ENCODE data around the gene CNNM4. TPM values are rescaled to one million over a fixed set of nuclear protein-coding genes. Genes with fewer than 3 reads are reported as not detected.

CNNM4 gene
- total RNA-seq, 1 experiment from 2014 or later = 28.3 TPM

GRCh38 chr2:96835830-96836229 is 75.1 kb downstream of the CNNM4 start:
- Histone ChIP-seq H3K4me3 (ENCODE audit: low read depth, low read length) (no peak overlapping the region), H3K27me3 (replicated peaks; ENCODE audit: control insufficient read depth, insufficient read depth, low read length) (no peaks in the 10 kb centered on the region), H3K4me1 (peaks cover 34% of the 10 kb centered on the region), H3K9me3 (no peaks in the 10 kb centered on the region), H3K36me3 (ENCODE audit: control insufficient read depth, insufficient read depth, low read length) (peaks cover 8% of the 10 kb centered on the region)
- H3K27ac Mint-ChIP-seq (ENCODE audit: unreplicated experiment) = no peak overlapping the region
- H3K36me3 Mint-ChIP-seq (ENCODE audit: insufficient read depth, unreplicated experiment) = peaks cover 77% of the 10 kb centered on the region
- intact Hi-C loops (cut with micrococcal nuclease; ENCODE audit: unreplicated experiment) = no loop called here
- no peaks in the 10 kb centered on the region for H3K9me3 Mint-ChIP-seq (ENCODE audit: unreplicated experiment)
- H3K4me3 Mint-ChIP-seq (ENCODE audit: unreplicated experiment) = no peak overlapping the region
- H3K4me1 Mint-ChIP-seq (ENCODE audit: low read depth, unreplicated experiment) = peaks cover 37% of the 10 kb centered on the region
- TF ChIP-seq, protein P1, sequence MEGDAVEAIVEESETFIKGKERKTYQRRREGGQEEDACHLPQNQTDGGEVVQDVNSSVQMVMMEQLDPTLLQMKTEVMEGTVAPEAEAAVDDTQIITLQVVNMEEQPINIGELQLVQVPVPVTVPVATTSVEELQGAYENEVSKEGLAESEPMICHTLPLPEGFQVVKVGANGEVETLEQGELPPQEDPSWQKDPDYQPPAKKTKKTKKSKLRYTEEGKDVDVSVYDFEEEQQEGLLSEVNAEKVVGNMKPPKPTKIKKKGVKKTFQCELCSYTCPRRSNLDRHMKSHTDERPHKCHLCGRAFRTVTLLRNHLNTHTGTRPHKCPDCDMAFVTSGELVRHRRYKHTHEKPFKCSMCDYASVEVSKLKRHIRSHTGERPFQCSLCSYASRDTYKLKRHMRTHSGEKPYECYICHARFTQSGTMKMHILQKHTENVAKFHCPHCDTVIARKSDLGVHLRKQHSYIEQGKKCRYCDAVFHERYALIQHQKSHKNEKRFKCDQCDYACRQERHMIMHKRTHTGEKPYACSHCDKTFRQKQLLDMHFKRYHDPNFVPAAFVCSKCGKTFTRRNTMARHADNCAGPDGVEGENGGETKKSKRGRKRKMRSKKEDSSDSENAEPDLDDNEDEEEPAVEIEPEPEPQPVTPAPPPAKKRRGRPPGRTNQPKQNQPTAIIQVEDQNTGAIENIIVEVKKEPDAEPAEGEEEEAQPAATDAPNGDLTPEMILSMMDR (IDR thresholded peaks at IDR 0.05; ENCODE audit: insufficient read depth in 1 of 2, low read depth in 1 of 2, low read length in 1 of 2, severe bottlenecking in 1 of 2, unreplicated experiment in 1 of 2) = no peak
- DNase-seq = no peak
- ChIA-PET CTCF (interaction anchor here (1.2 kb wide), 1 partner anchor 22 kb away, joined by 4 read pairs; the partner anchor contains the start of gene ANKRD39), POLR2A (interaction anchor here (0.6 kb wide), 2 partner anchors 22 to 39 kb away, joined by 3 to 4 read pairs; no protein-coding TSS in a partner anchor)
- no peaks in the 10 kb centered on the region for H3K27me3 Mint-ChIP-seq (ENCODE audit: insufficient read depth, unreplicated experiment)
- BruUV-seq (replicated peaks) = no TSS peak

- Mint-ChIP-seq H3K27me3 (ENCODE audit: insufficient read depth, unreplicated experiment) (no peaks in the 10 kb centered on the region), H3K4me3 (ENCODE audit: unreplicated experiment) (no peak overlapping the region), H3K4me1 (ENCODE audit: low read depth, unreplicated experiment) (peaks cover 19% of the 10 kb centered on the region), H3K36me3 (ENCODE audit: insufficient read depth, unreplicated experiment) (peaks cover 77% of the 10 kb centered on the region), H3K9me3 (ENCODE audit: unreplicated experiment) (no peaks in the 10 kb centered on the region), H3K27ac (ENCODE audit: unreplicated experiment) (no peak overlapping the region)
- intact Hi-C loops (cut with micrococcal nuclease; ENCODE audit: unreplicated experiment) = no loop called here
- ChIA-PET CTCF (no interaction called here), POLR2A (interaction anchor here (0.7 kb wide), 1 partner anchor 80 kb away, joined by 3 read pairs; no protein-coding TSS in a partner anchor)
- TF ChIP-seq, protein P1 (IDR thresholded peaks at IDR 0.05; ENCODE audit: insufficient read depth in 1 of 2, low read depth in 1 of 2, low read length in 1 of 2, severe bottlenecking in 1 of 2, unreplicated experiment in 1 of 2) = no peak
- Histone ChIP-seq H3K4me3 (ENCODE audit: low read depth, low read length) (no peak overlapping the region), H3K9me3 (no peaks in the 10 kb centered on the region), H3K27me3 (replicated peaks; ENCODE audit: control insufficient read depth, insufficient read depth, low read length) (no peaks in the 10 kb centered on the region), H3K4me1 (peaks cover 22% of the 10 kb centered on the region), H3K36me3 (ENCODE audit: control insufficient read depth, insufficient read depth, low read length) (peaks cover 6% of the 10 kb centered on the region)
- BruUV-seq (replicated peaks) = no TSS peak
- DNase-seq = no peak
Measured at GRCh38 chr2:96837575-96837974, 76.9 kb downstream of the CNNM4 start.

- Histone ChIP-seq H3K9me3 (no peaks in the 10 kb centered on the region), H3K4me1 (peaks cover 12% of the 10 kb centered on the region), H3K36me3 (ENCODE audit: control insufficient read depth, insufficient read depth, low read length) (no peaks in the 10 kb centered on the region; the same call in none of the 2 replicates), H3K27me3 (replicated peaks; ENCODE audit: control insufficient read depth, insufficient read depth, low read length) (no peaks in the 10 kb centered on the region), H3K4me3 (ENCODE audit: low read depth, low read length) (no peak overlapping the region)
- Mint-ChIP-seq H3K27ac (ENCODE audit: unreplicated experiment) (no peak overlapping the region), H3K4me1 (ENCODE audit: low read depth, unreplicated experiment) (peaks cover 9% of the 10 kb centered on the region), H3K4me3 (ENCODE audit: unreplicated experiment) (no peak overlapping the region), H3K27me3 (ENCODE audit: insufficient read depth, unreplicated experiment) (no peaks in the 10 kb centered on the region), H3K9me3 (ENCODE audit: unreplicated experiment) (no peaks in the 10 kb centered on the region), H3K36me3 (ENCODE audit: insufficient read depth, unreplicated experiment) (peaks cover 77% of the 10 kb centered on the region)
- intact Hi-C loops (cut with micrococcal nuclease; ENCODE audit: unreplicated experiment) = no loop called here
- POLR2A ChIA-PET = no interaction called here
- CTCF ChIA-PET = interaction anchor here (1.3 kb wide), 1 partner anchor 19 kb away, joined by 4 read pairs; no protein-coding TSS in a partner anchor
- no peak for DNase-seq
- BruUV-seq (replicated peaks) = no TSS peak
- TF ChIP-seq, protein P1 (IDR thresholded peaks at IDR 0.05; ENCODE audit: insufficient read depth in 1 of 2, low read depth in 1 of 2, low read length in 1 of 2, severe bottlenecking in 1 of 2, unreplicated experiment in 1 of 2) = no peak
Measured at GRCh38 chr2:96838345-96839292, 77.9 kb downstream of the CNNM4 start.
